Endodermal cell (in vitro differentiated cells): ENCODE results near the gene BLACAT1. TPM values are rescaled to one million over a fixed set of nuclear protein-coding genes. Genes with fewer than 3 reads are reported as not detected.

ENCODE experiments used
- DNase-seq: peaks from one replicate; pipeline ENCODE4 v3.0.0-alpha.2; 2017
- H3K27ac ChIP-seq: 2 replicates; pipeline ENCODE4 v1.5.1; 2013; ENCODE audit warnings: mild to moderate bottlenecking, low read depth, low read length, moderate library complexity
- H3K27me3 ChIP-seq: 2 replicates; pipeline ENCODE4 v1.6.1; 2013; ENCODE audit warnings: mild to moderate bottlenecking, low read length, moderate library complexity; ENCODE audit not compliant: insufficient read depth, control insufficient read depth, poor library complexity, severe bottlenecking
- H3K36me3 ChIP-seq: 2 replicates; pipeline ENCODE4 v1.7.0; 2013; ENCODE audit warnings: mild to moderate bottlenecking, low read length, moderate library complexity; ENCODE audit not compliant: control insufficient read depth, insufficient read depth
- H3K4me1 ChIP-seq: one replicate; pipeline ENCODE4 v1.7.0; 2013; ENCODE audit warnings: low read length; ENCODE audit not compliant: control insufficient read depth, insufficient read depth
- H3K4me3 ChIP-seq: 2 replicates; pipeline ENCODE4 v1.5.1; 2013; ENCODE audit warnings: mild to moderate bottlenecking, low read length, moderate library complexity
- H3K9ac ChIP-seq: 2 replicates; pipeline ENCODE4 v1.6.1; 2013; ENCODE audit warnings: mild to moderate bottlenecking, low read length, moderate library complexity; ENCODE audit not compliant: poor library complexity, severe bottlenecking; ENCODE audit errors: extremely low read depth
- H3K9me3 ChIP-seq: 2 replicates; pipeline ENCODE4 v1.6.1; 2013; ENCODE audit warnings: mild to moderate bottlenecking, low read length, moderate library complexity; ENCODE audit not compliant: control insufficient read depth
- H3K27ac Mint-ChIP-seq: 2 replicates; pipeline ENCODE4 v1.8.0; 2020; ENCODE audit warnings: mixed read lengths
- H3K27me3 Mint-ChIP-seq: 2 replicates; pipeline ENCODE4 v1.8.0; 2021; ENCODE audit warnings: mild to moderate bottlenecking, mixed read lengths; ENCODE audit not compliant: insufficient read depth
- H3K36me3 Mint-ChIP-seq: 2 replicates; pipeline ENCODE4 v1.8.0; 2020; ENCODE audit warnings: low read depth, mixed read lengths
- H3K4me1 Mint-ChIP-seq: 2 replicates; pipeline ENCODE4 v1.8.0; 2020; ENCODE audit warnings: mixed read lengths
- H3K4me3 Mint-ChIP-seq: 2 replicates; pipeline ENCODE4 v1.8.0; 2020; ENCODE audit warnings: mild to moderate bottlenecking, moderate library complexity, mixed read lengths
- H3K9me3 Mint-ChIP-seq: 2 replicates; pipeline ENCODE4 v1.8.0; 2020; ENCODE audit warnings: mild to moderate bottlenecking, mixed read lengths
- WGBS, 2 experiments: methylation state at CpG; one replicate each; pipeline versions ENCODE4 v1.1.5 to v1.1.7; 2013; ENCODE audit warnings: missing lambda C conversion rate in 2 of 2, mixed read lengths in 1 of 2; ENCODE audit not compliant: insufficient coverage in 1 of 2, insufficient read length in 1 of 2; 5-methylcytosine and 5-hydroxymethylcytosine counted together
- total RNA-seq, 2 donors: library from RNA; stranded (reverse); fragmentation: NEBNext Ultra II Directional in 1 of 2; extraction: Animal tissue kit (Norgen Biotek cat#: 25700) in 1 of 2; gene quantifications; 2 replicates in 1 of 2; 3 replicates in 1 of 2; pipeline ENCODE4 v1.2.1, GENCODE V29; 2021
- TF ChIP-seq, protein P1 (sequence below): fragments of 200-600 bp; sonication (generic); conservative IDR thresholded peaks from 2 replicates; pipeline ENCODE4 v1.5.0; 2021; ENCODE audit warnings: antibody characterized with exemption, mild to moderate bottlenecking

BLACAT1 gene
- total RNA-seq, 2 donors from 2014 or later, result 7.4 to 7.6 TPM

DNA sequence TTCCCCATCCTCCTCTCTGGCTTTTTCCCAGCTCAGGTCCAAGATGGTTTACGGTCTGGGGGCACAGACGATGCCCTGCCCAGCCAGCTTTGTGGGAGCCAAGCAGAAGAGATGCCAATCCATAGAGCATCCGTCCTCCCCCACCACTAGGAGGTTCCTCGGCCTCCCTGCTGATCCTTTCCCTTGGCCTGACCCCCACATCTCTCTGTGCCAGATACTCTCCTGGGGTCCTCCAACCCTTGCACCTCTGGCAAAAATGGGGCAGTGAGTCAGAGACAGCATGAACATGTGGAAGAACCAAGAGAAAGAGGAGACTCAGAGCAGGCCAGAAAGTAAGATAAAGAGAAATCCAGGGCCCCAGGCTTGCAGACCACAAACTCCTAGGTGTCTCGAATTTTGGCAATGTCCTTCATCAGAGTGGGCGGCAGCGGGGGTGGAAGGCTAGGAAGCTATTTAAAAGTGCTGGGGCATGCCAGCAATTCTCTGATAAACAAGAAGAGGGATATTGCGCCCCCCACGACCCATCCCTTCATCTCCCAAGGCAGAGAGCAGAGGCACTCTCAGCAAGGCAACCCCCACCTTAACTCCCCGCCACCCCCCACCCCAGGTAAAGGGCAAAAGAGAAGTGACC lies 11.4 kb downstream of the BLACAT1 start:
- Histone ChIP-seq H3K36me3 (no peaks in the 10 kb centered on the region), H3K9ac (peak overlapping the region; percentile 1), H3K4me1 (peaks cover 62% of the 10 kb centered on the region), H3K27me3 (no peaks in the 10 kb centered on the region), H3K9me3 (no peaks in the 10 kb centered on the region), H3K4me3 (peak overlapping the region; percentile 67), H3K27ac (peak overlapping the region; percentile 78)
- Mint-ChIP-seq H3K27me3 (no peaks in the 10 kb centered on the region), H3K4me3 (peak overlapping the region; percentile 49), H3K36me3 (peaks cover 6% of the 10 kb centered on the region), H3K4me1 (peaks cover 90% of the 10 kb centered on the region), H3K27ac (peak overlapping the region; percentile 79), H3K9me3 (no peaks in the 10 kb centered on the region)
- 35 to 36% methylated on average over 5 to 10 of the region's 10 CpGs for WGBS, 2 experiments
- DNase-seq, result no peak
- TF ChIP-seq, protein P1, sequence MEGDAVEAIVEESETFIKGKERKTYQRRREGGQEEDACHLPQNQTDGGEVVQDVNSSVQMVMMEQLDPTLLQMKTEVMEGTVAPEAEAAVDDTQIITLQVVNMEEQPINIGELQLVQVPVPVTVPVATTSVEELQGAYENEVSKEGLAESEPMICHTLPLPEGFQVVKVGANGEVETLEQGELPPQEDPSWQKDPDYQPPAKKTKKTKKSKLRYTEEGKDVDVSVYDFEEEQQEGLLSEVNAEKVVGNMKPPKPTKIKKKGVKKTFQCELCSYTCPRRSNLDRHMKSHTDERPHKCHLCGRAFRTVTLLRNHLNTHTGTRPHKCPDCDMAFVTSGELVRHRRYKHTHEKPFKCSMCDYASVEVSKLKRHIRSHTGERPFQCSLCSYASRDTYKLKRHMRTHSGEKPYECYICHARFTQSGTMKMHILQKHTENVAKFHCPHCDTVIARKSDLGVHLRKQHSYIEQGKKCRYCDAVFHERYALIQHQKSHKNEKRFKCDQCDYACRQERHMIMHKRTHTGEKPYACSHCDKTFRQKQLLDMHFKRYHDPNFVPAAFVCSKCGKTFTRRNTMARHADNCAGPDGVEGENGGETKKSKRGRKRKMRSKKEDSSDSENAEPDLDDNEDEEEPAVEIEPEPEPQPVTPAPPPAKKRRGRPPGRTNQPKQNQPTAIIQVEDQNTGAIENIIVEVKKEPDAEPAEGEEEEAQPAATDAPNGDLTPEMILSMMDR, result peak; percentile 33

DNA sequence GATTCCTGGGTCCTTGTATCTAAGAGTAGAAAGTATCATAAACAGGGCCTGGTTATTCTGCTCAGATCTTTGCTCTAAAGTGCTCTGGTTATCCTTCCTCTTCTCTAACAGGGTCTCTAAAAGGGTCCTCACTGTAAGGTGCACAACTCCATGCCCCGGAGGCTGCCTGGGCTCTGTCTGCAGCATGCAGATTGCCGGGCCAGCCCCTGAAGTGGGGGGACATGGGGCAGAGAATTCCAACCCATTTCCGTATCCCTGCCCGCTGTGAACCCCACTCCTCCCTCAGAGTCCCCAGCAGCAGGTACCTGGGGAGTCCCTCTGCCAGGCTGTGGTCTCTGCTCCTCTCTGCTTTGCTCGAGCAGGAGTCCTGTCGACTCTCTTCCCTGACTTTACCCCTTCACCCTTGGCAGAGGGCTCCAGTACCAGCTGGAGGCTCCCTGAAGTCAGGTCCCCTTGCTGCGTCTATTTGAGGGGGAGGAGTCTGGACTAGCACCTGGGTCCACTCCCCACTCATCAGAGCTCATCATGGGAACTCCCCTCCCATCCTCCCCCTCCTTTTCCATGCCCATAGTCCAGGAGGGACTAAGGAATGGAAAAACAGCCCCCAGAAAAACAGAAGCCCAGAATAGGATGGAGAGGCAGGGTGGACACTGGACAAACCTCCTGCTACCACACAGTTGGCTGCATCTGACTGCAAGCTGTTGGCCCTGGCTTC lies 12.1 kb downstream of the BLACAT1 start:
- Histone ChIP-seq H3K9ac (no peak overlapping the region), H3K36me3 (no peaks in the 10 kb centered on the region), H3K4me1 (peaks cover 57% of the 10 kb centered on the region), H3K4me3 (no peak overlapping the region), H3K9me3 (no peaks in the 10 kb centered on the region), H3K27ac (peak overlapping the region; percentile 6), H3K27me3 (no peaks in the 10 kb centered on the region)
- H3K27ac Mint-ChIP-seq, result peak overlapping the region; percentile 79
- DNase-seq, result peak; percentile 50
- 71 to 83% methylated on average over 1 to 7 of the region's 7 CpGs for WGBS, 2 experiments
- H3K4me3 Mint-ChIP-seq, result peak overlapping the region; percentile 49
- peaks cover 3% of the 10 kb centered on the region for H3K27me3 Mint-ChIP-seq
- TF ChIP-seq, protein P1, result no peak
- peaks cover 6% of the 10 kb centered on the region for H3K36me3 Mint-ChIP-seq
- H3K9me3 Mint-ChIP-seq, result no peaks in the 10 kb centered on the region
- peaks cover 86% of the 10 kb centered on the region for H3K4me1 Mint-ChIP-seq

DNA sequence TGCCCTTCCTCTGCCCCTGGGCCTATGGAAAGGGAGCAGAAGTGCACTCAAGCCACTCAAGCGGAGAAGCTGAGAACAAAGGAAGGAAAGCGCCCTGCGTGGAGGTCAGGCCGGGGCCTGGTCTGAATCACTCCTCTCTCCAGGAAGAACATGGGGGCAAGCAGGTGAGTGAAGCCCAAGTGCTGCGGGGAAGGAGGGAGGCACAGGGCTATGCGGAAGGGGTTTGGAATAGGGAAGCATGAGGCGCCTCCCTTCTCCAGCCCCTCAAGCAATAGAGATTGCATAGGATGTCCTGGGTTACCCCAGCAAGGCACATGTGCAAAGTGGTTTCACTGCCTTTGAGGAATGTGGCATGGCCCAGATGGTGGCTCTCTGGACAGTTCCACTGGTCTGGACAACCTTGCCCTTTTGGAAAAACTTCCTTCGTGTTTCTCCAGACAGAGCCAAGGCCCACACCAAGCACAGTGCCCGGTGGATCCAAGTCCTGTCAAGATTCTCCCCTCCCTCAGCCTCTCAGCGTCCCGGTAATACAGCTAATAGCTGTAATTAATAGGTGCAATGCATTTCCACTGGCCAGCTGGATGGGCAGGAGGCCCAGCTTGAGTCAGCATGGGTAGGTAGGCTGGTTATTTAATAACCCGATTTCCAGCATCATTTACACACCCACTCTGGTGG lies 13.7 kb downstream of the BLACAT1 start:
- Mint-ChIP-seq H3K27me3 (peaks cover 4% of the 10 kb centered on the region), H3K4me3 (no peak overlapping the region), H3K4me1 (peaks cover 72% of the 10 kb centered on the region), H3K36me3 (peaks cover 4% of the 10 kb centered on the region), H3K9me3 (no peaks in the 10 kb centered on the region), H3K27ac (peak overlapping the region; percentile 93)
- WGBS, 2 experiments, result 75 to 77% methylated on average over 4 to 11 of the region's 12 CpGs
- Histone ChIP-seq H3K9ac (no peak overlapping the region), H3K27ac (peak overlapping the region; percentile 63), H3K4me1 (peaks cover 44% of the 10 kb centered on the region), H3K9me3 (no peaks in the 10 kb centered on the region), H3K27me3 (no peaks in the 10 kb centered on the region), H3K36me3 (no peaks in the 10 kb centered on the region), H3K4me3 (no peak overlapping the region)
- peak; percentile 68 for DNase-seq
- TF ChIP-seq, protein P1, result no peak
